BE2C (cell line): ENCODE data around the gene COL26A1.

Experiments
- DNase-seq: peaks from one replicate; pipeline ENCODE4 v3.0.0-alpha.2; 2020
- H3K27me3 ChIP-seq: fragments of 250-450 bp; sonication (Bioruptor Pico); 2 replicates; pipeline ENCODE4 v1.5.1; 2020; ENCODE audit warnings: mild to moderate bottlenecking
- H3K36me3 ChIP-seq: fragments of 250-450 bp; sonication (Bioruptor Pico); 2 replicates; pipeline ENCODE4 v1.5.1; 2020; ENCODE audit warnings: mild to moderate bottlenecking
- H3K4me1 ChIP-seq: fragments of 250-450 bp; sonication (Bioruptor Pico); 2 replicates; pipeline ENCODE4 v1.5.1; 2020
- H3K4me3 ChIP-seq: 2 replicates; pipeline ENCODE4 v1.5.1; 2011; ENCODE audit warnings: low read depth, low read length
- H3K9me3 ChIP-seq: fragments of 250-450 bp; sonication (Bioruptor Pico); 2 replicates; pipeline ENCODE4 v1.5.1; 2020
- CTCF ChIP-seq: IDR thresholded peaks from 2 replicates; pipeline ENCODE4 v1.5.1; 2012; ENCODE audit warnings: mild to moderate bottlenecking, low read depth, low read length

The COL26A1 gene

DNA sequence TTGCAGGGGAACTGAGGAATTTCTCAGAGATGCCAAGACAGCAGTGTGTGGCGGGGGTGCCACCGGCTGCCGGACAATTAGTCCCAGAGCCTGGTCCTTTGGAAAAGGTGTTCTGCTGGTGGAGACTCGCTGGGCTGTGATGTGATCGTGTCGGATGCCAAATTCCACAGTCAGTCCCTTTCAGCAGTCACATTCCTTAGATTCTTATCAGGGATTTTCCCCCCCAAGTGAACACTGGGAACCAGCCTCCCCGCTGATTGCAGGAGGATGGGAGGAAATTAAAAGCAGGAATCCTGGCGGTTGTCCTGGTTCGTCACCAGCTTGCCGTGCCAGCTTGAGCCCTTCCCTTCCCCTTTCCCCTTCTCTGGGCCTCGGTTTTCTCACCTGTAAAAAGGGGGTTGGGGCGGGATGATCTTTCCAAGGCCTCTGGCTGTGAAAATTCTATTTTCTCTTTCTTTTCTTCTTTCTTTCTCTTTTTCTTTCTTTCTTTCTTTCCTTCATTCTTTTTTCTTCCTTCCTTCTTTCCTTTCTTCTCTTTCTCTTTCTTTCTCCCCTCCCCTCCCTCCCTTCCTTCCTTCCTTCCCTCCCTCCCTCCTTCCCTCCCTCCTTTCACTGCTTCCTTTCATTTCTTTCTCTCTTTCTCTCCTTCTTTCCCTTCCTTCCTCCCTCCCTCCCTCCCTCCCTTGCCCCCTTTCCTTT, 39.6 kb downstream of the COL26A1 start:
- H3K9me3 ChIP-seq, result no peaks in the 10 kb centered on the region; the same call in 1 of the 2 replicates
- no peak for TF ChIP-seq CTCF
- H3K36me3 ChIP-seq, result no peaks in the 10 kb centered on the region
- no peak overlapping the region for H3K4me3 ChIP-seq
- no peaks in the 10 kb centered on the region for H3K4me1 ChIP-seq
- DNase-seq, result no peak
- H3K27me3 ChIP-seq, result peaks cover 23% of the 10 kb centered on the region

DNA sequence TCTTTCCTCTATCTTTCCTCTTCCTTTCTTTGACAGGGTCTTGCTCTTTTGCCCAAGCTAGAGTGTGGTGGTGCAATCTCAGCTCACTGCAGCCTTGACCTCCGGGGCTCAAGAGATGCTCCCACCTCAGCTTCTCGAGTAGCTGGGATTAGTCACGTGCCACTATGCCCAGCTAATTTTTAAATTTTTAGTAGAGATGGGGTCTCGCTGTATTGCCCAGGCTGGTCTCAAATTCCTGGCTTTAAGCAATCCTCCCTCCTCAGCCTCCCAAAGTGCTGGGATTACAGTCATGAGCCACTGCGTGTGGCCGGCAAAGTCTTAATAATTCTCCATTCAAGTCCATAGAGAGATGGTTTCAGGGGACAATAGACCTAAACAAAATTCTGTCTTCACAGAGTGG, 40.2 kb downstream of the COL26A1 start:
- Histone ChIP-seq H3K36me3 (no peaks in the 10 kb centered on the region), H3K4me3 (no peak overlapping the region), H3K27me3 (peaks cover 23% of the 10 kb centered on the region), H3K9me3 (no peaks in the 10 kb centered on the region; the same call in 1 of the 2 replicates), H3K4me1 (no peaks in the 10 kb centered on the region)
- no peak for DNase-seq
- TF ChIP-seq CTCF, result no peak

DNA sequence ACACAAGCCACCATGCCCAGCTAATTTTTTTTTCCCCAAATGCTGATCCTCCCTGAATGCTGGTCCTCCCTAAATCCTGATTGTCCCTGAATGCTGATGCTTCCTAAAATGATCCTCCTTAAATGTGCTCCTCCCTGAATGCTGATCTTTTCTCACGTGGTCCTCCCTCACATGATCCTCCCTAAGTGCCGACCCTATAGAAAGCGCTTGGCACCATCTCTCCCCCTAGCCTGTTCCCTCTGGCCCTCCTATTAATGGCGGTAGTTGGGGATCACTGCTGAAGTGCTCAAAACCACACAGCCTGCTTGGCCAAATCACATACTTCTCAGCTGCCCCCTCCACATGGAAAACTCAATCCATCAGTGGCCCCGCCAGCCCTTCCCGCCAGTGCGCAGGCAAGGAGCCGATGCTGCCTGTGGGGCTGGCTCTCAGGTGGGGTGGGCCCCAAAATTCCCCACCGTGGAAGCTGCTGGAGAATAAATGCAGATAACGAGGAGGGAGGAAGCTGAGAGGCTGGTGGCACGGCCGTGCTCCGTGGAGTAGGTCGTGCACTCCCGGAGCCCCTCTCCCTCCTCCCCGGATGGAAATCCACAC, 42.9 kb downstream of the COL26A1 start:
- Histone ChIP-seq H3K27me3 (peaks cover 23% of the 10 kb centered on the region), H3K36me3 (no peaks in the 10 kb centered on the region), H3K9me3 (peaks cover 3% of the 10 kb centered on the region; the same call in 1 of the 2 replicates), H3K4me1 (no peaks in the 10 kb centered on the region), H3K4me3 (no peak overlapping the region)
- DNase-seq, result no peak
- TF ChIP-seq CTCF, result no peak

- Histone ChIP-seq H3K27me3 (0 out of 2 replicates have a peak, but pooled peaks cover 3% of the 10 kb centered on the region), H3K36me3 (no peaks in the 10 kb centered on the region), H3K9me3 (peaks cover 3% of the 10 kb centered on the region; the same call in 1 of the 2 replicates), H3K4me3 (no peak overlapping the region), H3K4me1 (no peaks in the 10 kb centered on the region)
- DNase-seq, result peak; percentile 57
- peak; percentile 80 for TF ChIP-seq CTCF
Measured at GRCh38 chr7:101410743-101411507, 48.2 kb downstream of the COL26A1 start.

GRCh38 chr7:101411508-101411874, 48.8 kb downstream of the COL26A1 start:
- H3K4me3 ChIP-seq, result no peak overlapping the region
- H3K36me3 ChIP-seq, result no peaks in the 10 kb centered on the region
- no peak; the same call in 1 of the 2 replicates for TF ChIP-seq CTCF
- no peaks in the 10 kb centered on the region for H3K27me3 ChIP-seq
- peaks cover 3% of the 10 kb centered on the region; the same call in 1 of the 2 replicates for H3K9me3 ChIP-seq
- no peak for DNase-seq
- H3K4me1 ChIP-seq, result no peaks in the 10 kb centered on the region
